Measurements from ENCODE around the gene TBC1D9.

TBC1D9 gene

GRCh38 chr4:140648716-140649308, 107.4 kb downstream of the TBC1D9 start:
- H3K9me3 Mint-ChIP-seq, result no peaks in the 10 kb centered on the region
- no peak for DNase-seq
- no peak overlapping the region for H3K4me3 Mint-ChIP-seq
- H3K27ac Mint-ChIP-seq, result peak overlapping the region; percentile 28
- H3K36me3 Mint-ChIP-seq (ENCODE audit: low read depth), result peaks cover 63% of the 10 kb centered on the region
- TF ChIP-seq CTCF (IDR thresholded peaks at IDR 0.05), result no peak
- H3K27me3 Mint-ChIP-seq (ENCODE audit: low read depth, poor library complexity), result no peaks in the 10 kb centered on the region
- H3K4me1 Mint-ChIP-seq, result peaks cover 42% of the 10 kb centered on the region

GRCh38 chr4:140645614-140646412, 110.4 kb downstream of the TBC1D9 start:
- TF ChIP-seq CTCF (IDR thresholded peaks at IDR 0.05), result no peak
- H3K4me3 Mint-ChIP-seq, result no peak overlapping the region
- peaks cover 59% of the 10 kb centered on the region for H3K4me1 Mint-ChIP-seq
- H3K9me3 Mint-ChIP-seq, result no peaks in the 10 kb centered on the region
- H3K27me3 Mint-ChIP-seq (ENCODE audit: low read depth, poor library complexity), result no peaks in the 10 kb centered on the region
- H3K36me3 Mint-ChIP-seq (ENCODE audit: low read depth), result peaks cover 53% of the 10 kb centered on the region
- peak overlapping the region; percentile 89 for H3K27ac Mint-ChIP-seq
- DNase-seq, result no peak

- DNase-seq, result no peak
- Mint-ChIP-seq H3K27me3 (ENCODE audit: low read depth, poor library complexity) (no peaks in the 10 kb centered on the region), H3K27ac (peak overlapping the region; percentile 89), H3K9me3 (no peaks in the 10 kb centered on the region), H3K36me3 (ENCODE audit: low read depth) (peaks cover 49% of the 10 kb centered on the region), H3K4me3 (no peak overlapping the region), H3K4me1 (peaks cover 65% of the 10 kb centered on the region)
- TF ChIP-seq CTCF (IDR thresholded peaks at IDR 0.05), result no peak
Observed at GRCh38 chr4:140645196-140645595, 111.0 kb downstream of the TBC1D9 start.

GRCh38 chr4:140644470-140645185, 111.6 kb downstream of the TBC1D9 start:
- peaks cover 70% of the 10 kb centered on the region for H3K4me1 Mint-ChIP-seq
- H3K36me3 Mint-ChIP-seq (ENCODE audit: low read depth), result peaks cover 49% of the 10 kb centered on the region
- no peak for TF ChIP-seq CTCF (IDR thresholded peaks at IDR 0.05)
- H3K4me3 Mint-ChIP-seq, result no peak overlapping the region
- no peaks in the 10 kb centered on the region for H3K9me3 Mint-ChIP-seq
- H3K27ac Mint-ChIP-seq, result no peak overlapping the region
- no peak for DNase-seq
- no peaks in the 10 kb centered on the region for H3K27me3 Mint-ChIP-seq (ENCODE audit: low read depth, poor library complexity)

GRCh38 chr4:140643571-140644055, 112.6 kb downstream of the TBC1D9 start:
- Mint-ChIP-seq H3K9me3 (no peaks in the 10 kb centered on the region), H3K27me3 (ENCODE audit: low read depth, poor library complexity) (no peaks in the 10 kb centered on the region), H3K36me3 (ENCODE audit: low read depth) (peaks cover 48% of the 10 kb centered on the region), H3K4me1 (peaks cover 60% of the 10 kb centered on the region), H3K4me3 (no peak overlapping the region), H3K27ac (no peak overlapping the region)
- no peak for TF ChIP-seq CTCF (IDR thresholded peaks at IDR 0.05)
- DNase-seq, result no peak
